ENCODE measurements around the gene ATP6V0A4.

DNA sequence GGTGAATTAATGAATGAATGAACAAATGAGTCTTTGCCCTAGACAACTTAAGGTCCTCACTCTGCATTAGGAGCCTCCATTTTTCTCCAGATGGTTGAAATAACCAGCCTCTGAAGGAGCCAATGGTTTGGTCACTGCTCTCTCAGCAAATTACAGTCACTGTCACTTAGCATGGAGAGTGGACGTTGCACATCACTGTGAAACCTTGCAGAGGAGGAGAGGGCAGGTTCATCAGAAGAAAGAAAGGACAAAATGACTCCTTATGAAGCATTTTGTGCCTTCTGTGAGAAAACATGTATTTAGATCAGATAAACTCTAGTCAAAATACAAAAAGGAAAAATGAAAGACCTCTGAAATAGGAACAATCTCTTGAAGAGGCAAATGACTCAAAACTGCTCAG lies 6.6 kb upstream of the ATP6V0A4 start:
- TF ChIP-seq, protein P1, sequence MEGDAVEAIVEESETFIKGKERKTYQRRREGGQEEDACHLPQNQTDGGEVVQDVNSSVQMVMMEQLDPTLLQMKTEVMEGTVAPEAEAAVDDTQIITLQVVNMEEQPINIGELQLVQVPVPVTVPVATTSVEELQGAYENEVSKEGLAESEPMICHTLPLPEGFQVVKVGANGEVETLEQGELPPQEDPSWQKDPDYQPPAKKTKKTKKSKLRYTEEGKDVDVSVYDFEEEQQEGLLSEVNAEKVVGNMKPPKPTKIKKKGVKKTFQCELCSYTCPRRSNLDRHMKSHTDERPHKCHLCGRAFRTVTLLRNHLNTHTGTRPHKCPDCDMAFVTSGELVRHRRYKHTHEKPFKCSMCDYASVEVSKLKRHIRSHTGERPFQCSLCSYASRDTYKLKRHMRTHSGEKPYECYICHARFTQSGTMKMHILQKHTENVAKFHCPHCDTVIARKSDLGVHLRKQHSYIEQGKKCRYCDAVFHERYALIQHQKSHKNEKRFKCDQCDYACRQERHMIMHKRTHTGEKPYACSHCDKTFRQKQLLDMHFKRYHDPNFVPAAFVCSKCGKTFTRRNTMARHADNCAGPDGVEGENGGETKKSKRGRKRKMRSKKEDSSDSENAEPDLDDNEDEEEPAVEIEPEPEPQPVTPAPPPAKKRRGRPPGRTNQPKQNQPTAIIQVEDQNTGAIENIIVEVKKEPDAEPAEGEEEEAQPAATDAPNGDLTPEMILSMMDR (IDR thresholded peaks at IDR 0.05): no peak
- no peak for TF ChIP-seq POLR2A (IDR thresholded peaks at IDR 0.05)
